Activated CD4-positive, alpha-beta T cell treated with anti-CD3 and anti-CD28 coated beads, Interleukin-2, amount 50 U/mL, for 4 hours (primary cell): ENCODE measurements around the gene OR4M1.
"Not testable (repeated sequence)": the region's sequence is repeated elsewhere in the genome, so short reads cannot be mapped to it uniquely, and the experiment has no call there.

Experiments
- DNase-seq, 2 experiments: peaks; one replicate each; pipeline ENCODE4 v3.0.0-alpha.2; 2020

Gene OR4M1

DNA sequence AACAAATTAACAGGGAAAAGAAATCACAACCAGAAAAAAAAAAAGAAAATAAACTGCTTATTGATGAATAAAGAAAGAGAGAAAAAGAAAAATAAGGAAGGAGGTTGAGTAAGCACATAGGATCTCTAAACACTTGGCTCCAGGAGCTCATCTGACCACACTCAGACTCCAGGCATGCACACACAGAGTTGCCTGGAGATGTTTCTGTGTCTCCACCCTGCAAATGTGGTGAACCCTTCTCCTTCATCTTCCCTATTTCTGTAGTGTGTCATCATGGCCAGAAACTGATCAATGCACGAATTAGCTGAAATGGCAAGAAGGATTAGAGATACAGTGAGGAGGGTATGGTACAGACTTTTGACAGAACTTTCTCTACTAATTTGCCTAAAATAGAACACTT, 50.5 kb downstream of the OR4M1 start:
- no peak for DNase-seq

DNA sequence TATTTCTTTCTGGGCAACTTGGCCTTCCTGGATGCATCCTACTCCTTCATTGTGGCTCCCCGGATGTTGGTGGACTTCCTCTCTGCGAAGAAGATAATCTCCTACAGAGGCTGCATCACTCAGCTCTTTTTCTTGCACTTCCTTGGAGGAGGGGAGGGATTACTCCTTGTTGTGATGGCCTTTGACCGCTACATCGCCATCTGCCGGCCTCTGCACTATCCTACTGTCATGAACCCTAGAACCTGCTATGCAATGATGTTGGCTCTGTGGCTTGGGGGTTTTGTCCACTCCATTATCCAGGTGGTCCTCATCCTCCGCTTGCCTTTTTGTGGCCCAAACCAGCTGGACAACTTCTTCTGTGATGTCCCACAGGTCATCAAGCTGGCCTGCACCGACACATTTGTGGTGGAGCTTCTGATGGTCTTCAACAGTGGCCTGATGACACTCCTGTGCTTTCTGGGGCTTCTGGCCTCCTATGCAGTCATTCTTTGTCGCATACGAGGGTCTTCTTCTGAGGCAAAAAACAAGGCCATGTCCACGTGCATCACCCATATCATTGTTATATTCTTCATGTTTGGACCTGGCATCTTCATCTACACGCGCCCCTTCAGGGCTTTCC, 54.4 kb downstream of the OR4M1 start:
- DNase-seq, result not testable (repeated sequence)

DNA sequence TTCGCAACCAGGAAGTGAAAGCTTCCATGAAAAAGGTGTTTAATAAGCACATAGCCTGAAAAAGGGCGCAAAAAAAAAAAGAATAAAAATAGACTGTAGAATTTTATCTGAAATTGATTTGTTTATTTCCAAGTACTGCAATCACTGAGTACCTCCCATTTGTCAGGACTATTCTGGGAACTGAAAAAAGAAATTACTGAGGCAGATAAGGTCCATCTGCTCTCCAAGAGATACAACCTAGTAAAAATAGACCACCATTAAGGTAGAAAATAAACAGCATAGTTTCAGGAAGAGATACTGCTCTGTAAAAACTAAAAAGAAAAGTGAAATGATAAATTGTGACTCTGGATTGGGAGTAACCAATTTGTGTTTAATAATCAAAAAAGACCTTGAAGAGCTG, 55.0 kb downstream of the OR4M1 start:
- no peak for DNase-seq
